Activated naive CD4-positive, alpha-beta T cell treated with anti-CD3 and anti-CD28 coated beads, Interleukin-2, amount 10 ng/mL, durations not matched to agents 7 days and 5 days (primary cell): Measurements from ENCODE around the gene KRTAP10-9.
"Not testable (repeated sequence)": the region's sequence is repeated elsewhere in the genome, so short reads cannot be mapped to it uniquely, and the experiment has no call there.

Experiments
- CTCF ChIA-PET: fragments of 350-600 bp; sonication (Branson Sonifier 250); formaldehyde crosslinking; loops from one replicate; lab custom pipeline; 2021; ENCODE audit warnings: antibody characterized with exemption; lab: Charles Lee
- DNase-seq: peaks from one replicate; pipeline ENCODE4 v3.0.0-alpha.2; 2020
- H3K27ac Mint-ChIP-seq: one replicate; pipeline ENCODE4 v1.8.0; 2021; ENCODE audit warnings: mild to moderate bottlenecking, moderate library complexity, mixed read lengths
- H3K27me3 Mint-ChIP-seq: one replicate; pipeline ENCODE4 v1.8.0; 2021; ENCODE audit warnings: mild to moderate bottlenecking, mixed read lengths
- H3K36me3 Mint-ChIP-seq: one replicate; pipeline ENCODE4 v1.8.0; 2021; ENCODE audit warnings: mixed read lengths
- H3K4me1 Mint-ChIP-seq: one replicate; pipeline ENCODE4 v1.8.0; 2021; ENCODE audit warnings: mixed read lengths
- H3K4me3 Mint-ChIP-seq: one replicate; pipeline ENCODE4 v1.8.0; 2021; ENCODE audit warnings: mild to moderate bottlenecking, moderate library complexity, mixed read lengths
- H3K9me3 Mint-ChIP-seq: one replicate; pipeline ENCODE4 v1.8.0; 2021; ENCODE audit warnings: mixed read lengths

The KRTAP10-9 gene

DNA sequence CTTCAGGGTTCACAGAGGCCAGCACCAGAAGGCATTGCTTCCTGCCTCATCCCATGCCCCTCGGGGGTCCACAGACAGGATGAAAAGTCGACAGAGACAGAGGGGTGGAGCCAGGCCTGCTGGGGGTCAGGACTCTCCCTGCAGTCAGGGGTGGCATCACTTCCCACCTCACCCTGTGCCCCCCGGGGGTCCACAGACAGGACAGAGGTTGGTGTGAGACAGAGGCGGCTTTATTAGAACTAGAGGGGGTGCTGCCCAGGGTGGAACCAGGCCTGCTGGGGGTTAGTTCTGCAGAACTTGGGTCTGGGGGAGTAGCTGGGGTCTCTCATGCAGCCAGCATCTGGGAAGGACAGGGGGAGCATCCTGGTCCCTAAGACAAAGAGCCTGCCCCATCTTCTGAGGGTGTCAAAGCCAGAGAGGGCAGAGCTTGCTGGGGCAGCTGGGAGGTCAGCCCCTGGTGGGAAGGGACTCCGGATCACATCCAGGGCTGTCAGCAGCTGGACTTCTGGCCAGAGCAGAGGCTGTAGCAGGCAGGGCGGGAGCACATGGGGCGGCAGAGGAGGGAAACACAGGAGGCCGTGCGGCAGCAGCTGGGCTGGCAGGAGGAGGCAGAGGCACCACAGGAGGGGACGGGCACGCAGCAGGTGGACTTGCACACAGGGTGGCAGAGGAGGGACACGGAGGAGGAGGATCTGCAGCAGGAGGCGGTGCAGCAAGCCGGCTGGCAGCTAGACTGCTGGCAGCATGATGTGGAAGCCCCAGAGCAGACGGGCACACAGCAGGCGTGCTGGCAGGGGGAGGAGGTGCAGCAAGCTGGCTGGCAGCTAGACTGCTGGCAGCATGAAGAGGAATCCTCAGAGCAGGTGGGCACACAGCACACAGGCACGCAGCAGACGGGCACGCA is 35.7 kb upstream of the KRTAP10-9 start:
- H3K36me3 Mint-ChIP-seq, H3K4me1 Mint-ChIP-seq, H3K9me3 Mint-ChIP-seq, H3K4me3 Mint-ChIP-seq, DNase-seq, H3K27ac Mint-ChIP-seq, CTCF ChIA-PET: not testable (repeated sequence)
- peaks cover 42% of the 10 kb centered on the region for H3K27me3 Mint-ChIP-seq

DNA sequence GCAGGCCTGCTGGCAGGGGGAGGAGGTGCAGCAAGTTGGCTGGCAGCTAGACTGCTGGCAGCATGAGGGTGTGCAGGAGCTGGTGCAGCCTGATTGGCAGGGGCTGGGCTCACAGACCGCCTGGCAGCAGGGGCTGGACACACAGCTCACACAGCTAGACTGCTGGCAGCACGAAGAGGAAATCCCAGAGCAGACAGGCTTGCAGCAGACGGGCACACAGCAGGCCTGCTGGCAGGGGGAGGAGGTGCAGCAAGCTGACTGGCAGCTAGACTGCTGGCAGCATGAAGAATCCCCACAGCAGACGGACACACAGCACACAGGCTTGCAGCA is 35.1 kb upstream of the KRTAP10-9 start:
- H3K4me1 Mint-ChIP-seq, CTCF ChIA-PET, H3K9me3 Mint-ChIP-seq, DNase-seq, H3K27ac Mint-ChIP-seq, H3K4me3 Mint-ChIP-seq, H3K36me3 Mint-ChIP-seq: not testable (repeated sequence)
- H3K27me3 Mint-ChIP-seq: peaks cover 38% of the 10 kb centered on the region

DNA sequence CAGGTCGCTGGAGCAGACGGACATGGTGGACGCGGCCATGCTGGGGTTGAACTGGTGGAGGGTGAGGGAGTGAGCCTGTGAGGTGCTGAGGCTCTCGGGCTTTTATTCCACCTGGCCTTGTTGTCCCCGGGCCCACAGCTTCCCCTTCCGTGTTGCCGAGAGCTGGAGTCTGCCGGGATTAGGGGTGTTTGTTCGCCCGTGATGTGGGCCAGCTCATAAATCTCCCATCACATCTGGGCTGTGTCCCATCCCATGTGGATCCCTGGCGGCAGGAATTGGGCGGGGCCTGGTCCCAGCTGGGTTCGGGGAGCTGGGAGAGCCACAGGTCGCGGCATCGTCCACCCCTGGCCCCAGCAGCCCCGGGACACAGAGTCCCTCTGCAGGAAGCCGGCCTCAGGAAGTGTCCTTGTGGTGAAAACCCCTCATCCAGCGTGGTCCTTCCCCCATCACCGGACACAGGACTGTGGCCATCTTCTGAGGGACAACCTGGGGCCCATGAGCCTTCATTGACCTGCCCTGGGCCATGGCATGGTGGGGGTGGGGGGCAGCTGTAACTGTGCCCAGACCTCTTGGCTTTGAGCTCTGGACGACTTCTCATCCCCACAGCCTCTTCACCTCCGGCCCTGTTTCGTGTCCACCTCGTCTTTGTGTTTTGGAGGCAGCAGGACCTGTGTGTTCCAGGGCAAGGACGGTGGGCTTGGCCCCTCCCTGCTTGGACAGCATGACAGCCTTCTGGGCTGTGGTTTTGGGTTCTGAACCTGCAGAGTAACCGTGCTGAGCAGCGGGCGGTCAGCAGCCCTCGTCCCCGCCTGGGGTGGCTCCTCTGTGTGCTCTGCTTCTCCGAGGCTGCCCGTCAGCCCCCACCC is 34.2 kb upstream of the KRTAP10-9 start, which contains the start of gene KRTAP10-6:
Gene KRTAP10-6 (minus strand): TSS at position 60 of the 866 bp plus-strand sequence. CDS start 21 bp downstream, at position 39.
- CTCF ChIA-PET: no interaction called here
- no peak for DNase-seq
- no peaks in the 10 kb centered on the region for H3K36me3 Mint-ChIP-seq
- peaks cover 34% of the 10 kb centered on the region for H3K27me3 Mint-ChIP-seq
- no peak within 1 kb of the TSS for H3K27ac Mint-ChIP-seq
- H3K9me3 Mint-ChIP-seq: no peaks in the 10 kb centered on the region
- no peaks in the 10 kb centered on the region for H3K4me1 Mint-ChIP-seq
- no peak within 1 kb of the TSS for H3K4me3 Mint-ChIP-seq

GRCh38 chr21:44593598-44594405 is 33.1 kb upstream of the KRTAP10-9 start:
- Mint-ChIP-seq H3K4me3 (no peak overlapping the region), H3K9me3 (no peaks in the 10 kb centered on the region), H3K27me3 (peaks cover 38% of the 10 kb centered on the region), H3K27ac (no peak overlapping the region), H3K4me1 (no peaks in the 10 kb centered on the region), H3K36me3 (no peaks in the 10 kb centered on the region)
- CTCF ChIA-PET: no interaction called here
- no peak for DNase-seq

GRCh38 chr21:44594406-44594916 is 32.4 kb upstream of the KRTAP10-9 start:
- CTCF ChIA-PET: no interaction called here
- no peak for DNase-seq

DNA sequence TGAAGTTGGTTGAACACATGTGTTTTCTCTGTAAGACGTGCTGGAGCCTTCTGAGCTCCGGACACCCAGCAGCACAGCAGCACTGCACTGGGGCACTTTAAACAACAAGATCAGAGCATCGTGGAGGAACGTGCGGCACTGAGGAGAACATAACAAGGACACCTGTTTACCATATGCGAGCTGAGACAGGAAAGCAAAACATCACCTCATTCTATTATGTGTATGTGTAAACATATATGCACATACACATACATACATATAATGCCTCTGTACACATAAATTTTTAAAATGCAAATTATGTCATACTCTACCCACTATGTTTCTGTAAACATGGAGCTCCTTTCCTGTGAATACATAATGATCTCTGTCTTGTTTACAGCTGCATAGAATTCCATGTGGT is 31.4 kb upstream of the KRTAP10-9 start:
- no peaks in the 10 kb centered on the region for H3K4me1 Mint-ChIP-seq
- no peak overlapping the region for H3K4me3 Mint-ChIP-seq
- CTCF ChIA-PET: no interaction called here
- no peaks in the 10 kb centered on the region for H3K36me3 Mint-ChIP-seq
- H3K27ac Mint-ChIP-seq: no peak overlapping the region
- no peak for DNase-seq
- H3K9me3 Mint-ChIP-seq: no peaks in the 10 kb centered on the region
- H3K27me3 Mint-ChIP-seq: peaks cover 33% of the 10 kb centered on the region

More at GRCh38 chr21:44594406-44594916, 32.4 kb upstream of the KRTAP10-9 start:
- peak overlapping the region; percentile 37 for H3K27ac Mint-ChIP-seq
- peaks cover 36% of the 10 kb centered on the region for H3K27me3 Mint-ChIP-seq
- no peak overlapping the region for H3K4me3 Mint-ChIP-seq
- H3K36me3 Mint-ChIP-seq: no peaks in the 10 kb centered on the region
- H3K4me1 Mint-ChIP-seq: no peaks in the 10 kb centered on the region
- no peaks in the 10 kb centered on the region for H3K9me3 Mint-ChIP-seq

- Mint-ChIP-seq H3K27me3 (peaks cover 31% of the 10 kb centered on the region), H3K4me1 (no peaks in the 10 kb centered on the region), H3K36me3 (no peaks in the 10 kb centered on the region), H3K27ac (no peak overlapping the region), H3K4me3 (no peak overlapping the region), H3K9me3 (no peaks in the 10 kb centered on the region)
- CTCF ChIA-PET: interaction anchor here (1.1 kb wide), 1 partner anchor 11 kb away, joined by 3 read pairs; no protein-coding TSS in a partner anchor
- no peak for DNase-seq
Observed at GRCh38 chr21:44596068-44596725, 30.7 kb upstream of the KRTAP10-9 start.

DNA sequence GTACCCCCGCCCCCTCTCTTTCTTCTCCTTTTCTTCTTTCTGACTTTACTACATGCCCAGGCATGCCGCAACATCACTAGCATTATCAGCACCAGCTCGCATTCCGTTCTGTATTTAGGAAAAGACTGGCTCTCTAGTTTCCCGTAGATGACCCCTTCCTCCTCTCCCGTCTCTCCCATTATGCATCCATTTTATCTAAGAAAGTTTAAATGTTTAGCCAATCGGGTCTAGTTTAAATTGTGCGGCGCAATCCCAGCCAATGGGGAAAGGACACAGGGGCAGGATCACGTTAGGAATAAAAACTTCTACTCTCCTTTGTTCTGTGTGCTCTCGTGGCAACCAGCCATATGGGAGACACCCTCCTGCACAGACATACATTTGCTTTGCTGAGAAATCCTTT is 28.8 kb upstream of the KRTAP10-9 start:
- Mint-ChIP-seq H3K36me3 (no peaks in the 10 kb centered on the region), H3K27ac (no peak overlapping the region), H3K4me3 (no peak overlapping the region), H3K9me3 (no peaks in the 10 kb centered on the region), H3K27me3 (peaks cover 31% of the 10 kb centered on the region), H3K4me1 (no peaks in the 10 kb centered on the region)
- DNase-seq: no peak
- CTCF ChIA-PET: no interaction called here

DNA sequence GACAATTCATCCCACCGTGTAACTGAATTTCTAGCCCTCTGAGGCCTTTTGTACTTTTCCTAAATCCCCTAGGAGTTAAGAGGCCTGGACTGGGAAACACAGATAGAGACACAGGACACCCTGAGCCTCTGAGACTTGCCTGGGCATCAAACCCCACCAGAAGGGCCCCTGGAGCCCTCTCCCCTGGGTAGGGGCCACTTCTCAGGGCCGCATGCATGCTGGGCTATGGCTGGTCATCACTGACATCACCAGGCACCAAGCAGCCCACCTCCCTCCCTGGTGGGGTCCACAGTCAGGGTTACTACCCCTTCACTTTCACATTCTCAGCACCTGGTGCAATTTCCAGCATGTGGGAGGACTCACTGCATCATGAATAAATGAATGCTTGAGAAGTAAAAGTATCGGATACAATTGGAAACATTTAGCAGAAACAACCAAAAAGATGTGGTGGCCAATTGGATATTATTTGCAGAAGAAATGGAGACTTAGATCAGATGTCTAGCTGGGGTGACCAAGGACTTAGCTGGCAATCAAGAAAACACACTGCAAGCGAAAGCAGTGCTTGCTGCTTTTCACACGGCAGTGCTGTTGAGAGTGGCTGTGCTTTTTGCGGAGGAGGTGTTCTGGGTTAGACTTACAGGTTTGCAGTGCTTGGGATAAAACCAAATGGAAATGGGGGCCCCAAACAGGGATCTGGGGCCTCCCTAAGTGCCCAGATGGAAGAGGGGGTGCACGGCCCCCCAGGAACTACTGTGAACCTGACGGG is 27.4 kb upstream of the KRTAP10-9 start:
- Mint-ChIP-seq H3K36me3 (no peaks in the 10 kb centered on the region), H3K27me3 (peaks cover 37% of the 10 kb centered on the region), H3K27ac (no peak overlapping the region), H3K4me1 (no peaks in the 10 kb centered on the region), H3K4me3 (no peak overlapping the region), H3K9me3 (no peaks in the 10 kb centered on the region)
- DNase-seq: no peak
- CTCF ChIA-PET: no interaction called here

- H3K36me3 Mint-ChIP-seq, DNase-seq, H3K4me3 Mint-ChIP-seq, H3K4me1 Mint-ChIP-seq, H3K27ac Mint-ChIP-seq, H3K9me3 Mint-ChIP-seq: not testable (repeated sequence)
- CTCF ChIA-PET: interaction anchor here (0.5 kb wide), 1 partner anchor 99 kb away, joined by 3 read pairs; no protein-coding TSS in a partner anchor
- H3K27me3 Mint-ChIP-seq: peaks cover 40% of the 10 kb centered on the region
Observed at GRCh38 chr21:44600118-44600978, 26.5 kb upstream of the KRTAP10-9 start, which contains the start of gene KRTAP10-7. TSS of gene KRTAP10-7 (plus strand) at chr21:44600597. CDS start at chr21:44600622, 25 bp downstream.

GRCh38 chr21:44601091-44601490 is 25.8 kb upstream of the KRTAP10-9 start:
- H3K27ac Mint-ChIP-seq, H3K4me1 Mint-ChIP-seq, DNase-seq, H3K36me3 Mint-ChIP-seq, H3K9me3 Mint-ChIP-seq, H3K4me3 Mint-ChIP-seq: not testable (repeated sequence)
- peaks cover 42% of the 10 kb centered on the region for H3K27me3 Mint-ChIP-seq
- CTCF ChIA-PET: interaction anchor here (0.5 kb wide), 1 partner anchor 98 kb away, joined by 3 read pairs; no protein-coding TSS in a partner anchor
